Spinal cord (tissue), 10 donors: ENCODE measurements around the gene DHRS13. TPM values are rescaled to one million over a fixed set of nuclear protein-coding genes. Genes with fewer than 3 reads are reported as not detected.
"Not testable (repeated sequence)": the region's sequence is repeated elsewhere in the genome, so short reads cannot be mapped to it uniquely, and the experiment has no call there.

ENCODE experiments used
- DNase-seq, 6 donors: peaks; one replicate each; pipeline versions ENCODE4 v3.0.0 to v3.0.0-alpha.2; 2013 to 2015; ENCODE audit warnings: low spot score in 6 of 6, low read depth in 4 of 6
- H3K27ac ChIP-seq: one replicate; pipeline ENCODE4 v1.5.1; 2013; ENCODE audit warnings: low read depth, low read length, control low read depth
- H3K27me3 ChIP-seq: one replicate; pipeline ENCODE4 v1.6.1; 2013; ENCODE audit warnings: low read length; ENCODE audit not compliant: control insufficient read depth, insufficient read depth
- H3K36me3 ChIP-seq: one replicate; pipeline ENCODE4 v1.6.1; 2013; ENCODE audit warnings: low read length; ENCODE audit not compliant: control insufficient read depth, insufficient read depth
- H3K4me1 ChIP-seq: one replicate; pipeline ENCODE4 v1.6.1; 2013; ENCODE audit warnings: low read length; ENCODE audit not compliant: control insufficient read depth, insufficient read depth
- H3K4me3 ChIP-seq: one replicate; pipeline ENCODE4 v1.5.1; 2013; ENCODE audit warnings: low read depth, low read length, control low read depth
- H3K9me3 ChIP-seq: one replicate; pipeline ENCODE4 v1.6.1; 2013; ENCODE audit warnings: low read length; ENCODE audit not compliant: control insufficient read depth, insufficient read depth
- WGBS: methylation state at CpG from one replicate; pipeline ENCODE4 v1.1.5; 2013; ENCODE audit warnings: missing lambda C conversion rate; ENCODE audit not compliant: insufficient coverage; 5-methylcytosine and 5-hydroxymethylcytosine counted together
- polyA plus RNA-seq, 2 donors: library from polyadenylated mRNA; unstranded; fragments of 120-200 nt; gene quantifications; one replicate each; pipeline ENCODE4 v1.2.1, GENCODE V29; 2013; ENCODE audit not compliant: insufficient read length in 2 of 2
- total RNA-seq, 2 donors: library from RNA; depleted of rRNA in 1 of 2; stranded (reverse); fragments of 120-200 nt in 1 of 2; fragments of >200 nt in 1 of 2; gene quantifications; one replicate each; pipeline versions ENCODE4 v1.2.3 to v1.2.4, GENCODE V29; 2013 to 2014
- donor health status: healthy.

The DHRS13 gene
- total and polyA plus RNA-seq, 4 donors = 19.8 to 34.0 (median 26.8) TPM

DNA sequence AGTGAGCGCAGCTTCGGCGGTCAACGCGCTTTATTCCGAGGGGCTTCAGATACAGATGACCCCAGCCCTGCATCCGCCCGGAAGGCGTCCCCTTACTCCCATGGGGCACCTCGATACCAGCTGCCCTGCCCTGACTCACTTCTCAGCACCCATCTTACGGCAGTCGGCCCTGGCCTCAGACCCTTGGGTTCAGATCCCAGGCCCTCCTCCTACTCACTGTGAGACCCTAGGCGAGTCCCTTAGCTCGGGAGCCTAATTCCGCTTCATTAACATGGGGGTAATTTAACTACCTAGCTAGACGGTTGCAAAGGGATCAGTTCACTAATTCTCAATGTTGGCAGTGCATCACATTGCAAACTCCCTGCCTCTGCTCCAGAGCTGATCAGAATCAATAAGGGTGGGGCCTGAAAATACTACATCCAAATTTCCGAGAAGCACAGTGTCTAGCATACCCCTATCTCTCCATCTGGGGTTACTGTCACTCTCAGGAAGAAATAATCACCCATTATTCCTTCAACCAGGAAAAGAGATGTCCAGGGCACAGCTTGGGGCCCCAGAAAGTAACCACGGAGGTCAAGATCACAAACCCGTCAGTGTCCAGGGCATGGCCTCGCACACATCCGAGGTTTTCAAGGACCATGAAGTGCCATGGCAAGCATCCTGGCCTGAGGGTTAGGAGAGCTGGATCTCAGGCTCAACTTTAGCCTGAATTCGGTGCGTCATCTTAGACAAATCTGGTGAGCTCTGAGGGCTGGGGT lies 4.9 kb downstream of the DHRS13 start:
- Histone ChIP-seq H3K4me3 (peak overlapping the region; percentile 88), H3K9me3 (no peaks in the 10 kb centered on the region), H3K36me3 (peaks cover 30% of the 10 kb centered on the region), H3K27me3 (no peaks in the 10 kb centered on the region), H3K27ac (peak overlapping the region; percentile 79), H3K4me1 (peaks cover 47% of the 10 kb centered on the region)
- WGBS = 26% methylated on average over 22 of the region's 23 CpGs
- no peak for DNase-seq

DNA sequence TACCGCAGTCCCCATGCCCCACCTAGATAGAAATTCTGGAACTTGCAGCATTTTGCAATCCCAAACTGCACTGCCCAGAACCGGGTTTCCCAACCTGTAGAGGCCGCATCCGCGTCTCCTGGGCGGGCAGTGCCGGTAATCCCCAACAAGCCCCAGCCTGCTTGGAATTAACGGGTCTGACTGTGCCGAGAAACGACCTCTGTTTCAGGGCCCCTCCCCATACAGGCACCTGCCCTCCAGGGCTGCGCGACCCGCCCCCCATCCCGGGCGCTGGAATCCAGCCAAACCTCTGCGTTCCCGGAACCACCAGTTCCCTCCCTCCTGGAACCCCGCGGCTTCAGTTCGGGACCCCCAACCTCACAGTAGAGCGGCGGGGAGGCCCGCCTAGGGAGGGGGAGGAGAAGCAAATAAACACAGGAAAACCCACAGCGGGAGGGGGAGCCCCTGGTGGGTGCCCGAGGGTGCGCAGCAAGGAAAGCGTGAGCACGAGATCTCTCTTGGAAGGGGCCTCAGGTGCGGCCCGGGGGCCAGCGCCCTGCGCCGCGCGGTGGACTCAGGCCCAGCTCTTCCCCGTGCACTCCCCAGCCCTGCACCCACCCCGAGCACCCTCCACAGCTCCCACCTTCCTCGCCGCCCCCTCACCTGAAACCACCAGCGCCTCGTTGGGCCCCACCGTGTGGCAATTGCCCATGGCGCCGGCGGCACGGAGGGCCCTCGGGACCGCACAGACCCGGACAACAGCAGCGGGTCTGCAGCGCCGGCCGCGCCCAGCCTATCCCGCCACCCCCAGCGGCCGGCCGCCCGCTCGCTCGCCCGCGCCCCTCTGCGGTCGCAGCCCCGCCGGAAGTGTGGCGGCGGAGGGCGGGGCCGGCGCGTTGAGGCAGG lies 5.8 kb downstream of the DHRS13 start, which contains the start of gene FLOT2:
Gene FLOT2 (minus strand): TSS at position 850 of the 885 bp plus-strand sequence. CDS start 159 bp downstream, at position 691.
- under 1% methylated on average over 65 of the region's 73 CpGs for WGBS
- Histone ChIP-seq H3K4me1 (peaks cover 47% of the 10 kb centered on the region), H3K36me3 (peaks cover 39% of the 10 kb centered on the region), H3K9me3 (no peaks in the 10 kb centered on the region), H3K27me3 (no peaks in the 10 kb centered on the region), H3K4me3 (peak within 1 kb of the TSS; percentile 88), H3K27ac (peak within 1 kb of the TSS; percentile 84)
- DNase-seq = peak in 4 of 6 donors; percentile 20 to 81 (median 64)

DNA sequence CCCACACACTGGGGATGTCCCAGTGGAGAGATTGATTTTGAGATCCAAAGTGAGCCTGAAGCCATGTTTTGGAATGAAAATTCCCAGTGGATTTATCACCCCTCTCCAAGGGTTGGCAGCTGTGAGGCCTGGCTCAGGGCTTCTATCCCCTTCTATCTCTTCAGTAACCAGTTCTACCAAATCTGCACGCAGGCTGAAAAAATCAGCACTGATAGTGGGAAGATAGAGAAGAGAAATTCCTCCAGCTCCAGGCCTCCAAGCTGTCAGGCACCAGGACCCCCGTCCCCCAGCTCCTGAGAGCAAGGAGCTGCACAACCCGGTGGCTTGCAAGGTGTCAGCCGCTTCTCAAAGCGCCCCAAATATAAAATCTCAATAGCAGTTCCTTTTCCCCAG lies 6.4 kb downstream of the DHRS13 start:
- Histone ChIP-seq H3K4me3 (peak overlapping the region; percentile 88), H3K27ac (peak overlapping the region; percentile 84), H3K36me3 (peaks cover 41% of the 10 kb centered on the region), H3K9me3 (no peaks in the 10 kb centered on the region), H3K4me1 (peaks cover 41% of the 10 kb centered on the region), H3K27me3 (no peaks in the 10 kb centered on the region)
- WGBS = 0% methylated on average over 4 of the region's 5 CpGs
- DNase-seq = no peak

DNA sequence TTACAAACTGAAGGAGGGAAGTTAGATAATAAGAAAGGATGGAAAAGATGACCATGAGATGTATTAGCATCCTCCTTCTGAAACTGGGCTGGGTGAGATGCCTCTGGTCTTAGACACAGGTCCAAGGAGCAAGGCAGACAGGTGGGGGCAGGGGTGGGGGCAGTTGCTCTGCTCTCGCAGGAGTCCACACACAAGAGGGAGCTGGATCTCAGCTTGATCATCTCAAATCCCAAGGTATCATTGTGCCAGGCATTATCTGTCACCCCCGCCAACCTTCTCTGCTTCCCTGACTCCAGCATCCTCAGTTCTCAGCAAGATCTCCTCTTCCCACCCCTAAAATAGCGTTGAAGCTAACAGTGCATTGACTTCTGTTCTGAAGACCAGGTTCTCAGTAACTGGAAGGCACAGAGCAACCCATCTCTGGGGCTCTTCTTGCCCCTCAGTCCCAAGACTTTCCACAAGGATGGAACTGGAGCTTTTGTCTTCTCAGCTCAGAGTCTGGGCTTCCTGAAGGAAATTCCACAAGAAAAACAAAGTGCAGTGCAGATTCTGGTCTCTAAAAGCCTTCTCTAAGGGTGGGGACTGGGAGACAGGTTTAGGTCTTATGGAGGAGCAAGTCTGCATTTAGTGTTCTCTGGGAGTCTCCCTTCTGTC lies 7.0 kb downstream of the DHRS13 start:
- DNase-seq = no peak
- no peak overlapping the region for H3K4me3 ChIP-seq

DNA sequence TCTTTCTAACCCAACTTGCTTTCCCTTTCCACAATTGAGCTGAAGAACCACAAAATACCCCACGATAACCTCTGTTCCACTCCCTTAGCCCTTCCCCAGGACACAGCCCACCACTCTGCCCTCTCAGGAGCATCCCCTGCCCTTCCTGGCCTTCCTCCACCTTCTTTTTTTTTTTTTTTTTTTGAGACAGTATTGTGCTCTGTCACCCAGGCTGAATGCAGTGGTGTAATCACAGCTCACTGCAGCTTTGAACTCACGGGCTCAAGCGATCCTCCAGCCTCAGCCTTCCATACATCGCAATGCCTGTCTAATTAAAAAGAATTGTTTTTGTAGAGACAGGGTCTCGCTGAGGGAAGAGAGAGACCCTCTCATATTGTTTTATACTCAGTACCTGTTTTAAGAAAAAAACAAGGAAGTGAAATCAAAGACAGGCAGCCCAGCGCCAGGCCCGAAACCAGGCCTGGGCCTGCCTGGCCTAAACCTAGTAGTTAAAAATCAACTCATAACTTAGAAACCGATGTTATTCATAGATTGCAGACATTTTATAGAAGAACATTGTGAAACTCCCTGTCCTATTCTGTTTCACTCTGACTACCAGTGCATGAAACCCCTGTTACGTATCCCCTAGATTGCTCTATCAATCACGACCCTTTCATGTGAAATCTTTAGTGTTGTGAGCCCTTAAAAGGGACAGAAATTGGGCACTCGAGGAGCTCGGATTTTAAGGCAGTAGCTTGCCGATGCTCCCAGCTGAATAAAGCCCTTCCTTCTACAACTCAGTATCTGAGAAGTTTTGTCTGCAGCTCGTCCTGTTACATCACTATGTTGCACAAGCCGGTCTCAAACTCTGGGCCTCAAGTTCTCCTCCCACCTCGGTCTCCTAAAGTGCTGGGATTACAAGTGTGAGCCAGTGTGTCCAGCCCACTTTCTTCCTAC lies 9.4 kb downstream of the DHRS13 start:
- 95% methylated on average over 5 of the region's 16 CpGs for WGBS

More for the DNA sequence above, 7.0 kb downstream of the DHRS13 start:
- Histone ChIP-seq H3K4me1 (peaks cover 35% of the 10 kb centered on the region), H3K36me3 (peaks cover 39% of the 10 kb centered on the region), H3K27ac (no peak overlapping the region), H3K27me3 (no peaks in the 10 kb centered on the region), H3K9me3 (no peaks in the 10 kb centered on the region)
- 58% methylated on average over 3 of the region's 3 CpGs for WGBS

DNA sequence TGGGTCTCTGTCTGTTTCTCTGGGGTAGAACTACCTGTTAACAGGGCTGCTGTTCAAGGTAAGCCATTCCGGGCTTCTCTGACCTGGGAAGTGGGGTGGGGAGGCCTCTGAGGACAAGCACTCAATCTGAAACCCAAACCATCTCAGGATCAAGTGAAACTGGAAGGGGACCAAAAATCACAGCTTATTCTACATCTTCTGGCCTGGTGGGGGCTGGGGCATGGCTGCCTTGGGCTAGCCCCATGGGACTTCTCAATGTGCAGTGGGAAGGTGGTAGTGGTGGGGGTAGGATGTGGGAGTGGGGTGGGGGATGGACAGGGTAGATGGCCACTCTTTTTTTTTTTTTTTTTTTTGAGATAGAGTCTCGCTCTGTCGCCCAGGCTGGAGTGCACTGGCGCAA lies 10.9 kb downstream of the DHRS13 start:
- no peaks in the 10 kb centered on the region for H3K27me3 ChIP-seq
- 100% methylated on average over 1 of the region's 4 CpGs for WGBS
- no peaks in the 10 kb centered on the region for H3K9me3 ChIP-seq
- H3K27ac ChIP-seq = no peak overlapping the region
- H3K4me3 ChIP-seq = no peak overlapping the region
- no peak for DNase-seq
- H3K4me1 ChIP-seq = peaks cover 19% of the 10 kb centered on the region
- H3K36me3 ChIP-seq = peaks cover 40% of the 10 kb centered on the region

More for the DNA sequence above, 9.4 kb downstream of the DHRS13 start:
- H3K27ac ChIP-seq, H3K4me3 ChIP-seq, H3K27me3 ChIP-seq, DNase-seq, H3K9me3 ChIP-seq: not testable (repeated sequence)
- peaks cover 31% of the 10 kb centered on the region for H3K4me1 ChIP-seq
- H3K36me3 ChIP-seq = peaks cover 31% of the 10 kb centered on the region

DNA sequence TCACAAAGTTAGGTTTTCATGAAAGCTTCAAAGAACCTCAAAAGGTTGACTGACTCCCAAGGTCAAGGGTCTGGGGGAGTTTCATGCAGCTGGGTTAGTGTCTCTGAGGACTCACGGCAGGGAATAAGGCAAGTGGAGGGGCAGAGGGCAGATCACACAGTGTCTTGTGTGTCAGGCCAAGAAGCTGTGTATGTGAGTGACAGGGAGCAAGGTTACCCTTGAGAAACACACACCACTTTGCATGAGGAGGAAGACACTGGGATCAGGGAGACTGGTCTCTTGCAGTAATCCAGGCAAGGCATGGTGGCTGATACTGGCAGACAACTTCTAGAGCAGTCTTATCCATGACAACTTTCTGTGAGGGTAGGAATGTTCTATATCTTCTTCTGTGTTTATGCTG lies 11.7 kb downstream of the DHRS13 start:
- no peak for DNase-seq
- H3K36me3 ChIP-seq = peaks cover 46% of the 10 kb centered on the region
- H3K4me1 ChIP-seq = peaks cover 12% of the 10 kb centered on the region
- H3K9me3 ChIP-seq = no peaks in the 10 kb centered on the region
- no peaks in the 10 kb centered on the region for H3K27me3 ChIP-seq
- H3K4me3 ChIP-seq = no peak overlapping the region
- 40% methylated on average over 1 of the region's 1 CpG for WGBS
- no peak overlapping the region for H3K27ac ChIP-seq

DNA sequence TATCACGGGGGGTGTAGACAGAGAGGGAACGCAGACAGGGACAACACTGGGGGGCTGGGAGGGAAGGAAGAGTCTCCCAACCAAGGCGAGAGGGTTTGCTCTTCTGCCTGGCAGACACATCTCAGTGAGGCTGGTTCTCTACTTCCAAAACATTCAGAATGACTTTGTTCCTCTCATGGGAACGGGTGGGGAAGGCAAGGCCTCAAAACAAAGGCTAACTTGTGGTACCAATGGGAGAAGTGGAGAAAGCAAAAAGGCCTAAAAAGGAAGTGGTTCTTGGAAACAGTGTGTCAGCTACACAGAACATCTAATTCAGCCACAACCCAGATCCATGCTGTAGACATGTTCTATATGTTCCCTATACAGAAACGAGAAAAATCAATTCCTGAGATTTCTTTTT lies 12.9 kb downstream of the DHRS13 start:
- DNase-seq = no peak
- H3K27ac ChIP-seq = no peak overlapping the region
- WGBS = 100% methylated on average over 2 of the region's 5 CpGs
- peaks cover 6% of the 10 kb centered on the region for H3K4me1 ChIP-seq
- no peaks in the 10 kb centered on the region for H3K9me3 ChIP-seq
- peaks cover 58% of the 10 kb centered on the region for H3K36me3 ChIP-seq
- no peak overlapping the region for H3K4me3 ChIP-seq
- H3K27me3 ChIP-seq = no peaks in the 10 kb centered on the region
